GM21447 (cell line): ENCODE measurements around the gene UPF2.

Source experiments
- ATAC-seq: cut with Tn5 transposase; IDR thresholded peaks from one replicate; pipeline ENCODE4 v1.9.1; 2021; ENCODE audit not compliant: unreplicated experiment

The UPF2 gene

GRCh38 chr10:11870461-11870780 is 172.2 kb downstream of the UPF2 start:
- no peak for ATAC-seq
